SH-SY5Y (cell line): ENCODE measurements around the gene RIN3.

Experiments
- GATA2 ChIP-seq: IDR thresholded peaks from 2 replicates; pipeline ENCODE4 v1.6.1; 2011; ENCODE audit warnings: mild to moderate bottlenecking, low read depth, low read length
- GATA3 ChIP-seq: IDR thresholded peaks from 2 replicates; pipeline ENCODE4 v1.6.1; 2011; ENCODE audit warnings: low read depth, mild to moderate bottlenecking, low read length, moderate library complexity

- TF ChIP-seq GATA2 (no peak), GATA3 (no peak)
These were observed 199.1 kb downstream of the RIN3 start for GRCh38 chr14:92712654-92713051.
